PC-3 (cell line): ENCODE results near the gene NFKB2. TPM values are rescaled to one million over a fixed set of nuclear protein-coding genes. Genes with fewer than 3 reads are reported as not detected.

Experiments
- ATAC-seq: fragments of 200-7000 bp; cut with Tn5 transposase; 2 replicates; pipeline ENCODE4 v1.9.1; 2020; ENCODE audit warnings: mild to moderate bottlenecking, moderate library complexity
- BruUV-seq: library from RNA; stranded (reverse); fragments of 400-500 nt; replicated peaks from 2 replicates; lab custom pipeline; 2021; lab: Mats Ljungman, UMichigan
- CTCF ChIA-PET: fragments of 300-600 bp; sonication (Branson Sonifier 250); formaldehyde crosslinking; loops from one replicate; lab custom pipeline; 2022; ENCODE audit warnings: antibody characterized with exemption; lab: Charles Lee
- POLR2A ChIA-PET: fragments of 300-600 bp; sonication (Branson Sonifier 250); formaldehyde crosslinking; loops from one replicate; lab custom pipeline; 2022; ENCODE audit warnings: antibody characterized with exemption; ENCODE audit not compliant: unreplicated experiment; lab: Charles Lee
- DNase-seq: peaks from one replicate; pipeline ENCODE4 v3.0.0-alpha.2; 2015
- H2AFZ ChIP-seq: fragments of 300-600 bp; sonication (generic); 2 replicates; pipeline ENCODE4 v1.6.0; 2016; ENCODE audit warnings: antibody characterized with exemption, low read length
- H3F3A ChIP-seq: fragments of 300-600 bp; sonication (generic); one replicate; pipeline ENCODE4 v1.6.0; 2017; ENCODE audit warnings: antibody characterized with exemption, low read length, control low read depth, mild to moderate bottlenecking; ENCODE audit not compliant: unreplicated experiment
- H3K27ac ChIP-seq: fragments of 300-600 bp; sonication (generic); 2 replicates; pipeline ENCODE4 v1.5.1; 2016; ENCODE audit warnings: mild to moderate bottlenecking, low read length
- H3K27me3 ChIP-seq: fragments of 300-600 bp; sonication (generic); 2 replicates; pipeline ENCODE4 v1.6.1; 2016; ENCODE audit warnings: low read length, mixed read lengths
- H3K36me3 ChIP-seq: fragments of 300-600 bp; sonication (generic); 2 replicates; pipeline ENCODE4 v1.6.1; 2016; ENCODE audit warnings: low read depth, mixed run types, low read length, mixed read lengths
- H3K4me1 ChIP-seq: fragments of 300-600 bp; sonication (generic); 2 replicates; pipeline ENCODE4 v1.5.1; 2016; ENCODE audit warnings: low read length; ENCODE audit not compliant: insufficient read depth
- H3K4me2 ChIP-seq: fragments of 300-600 bp; sonication (generic); 2 replicates; pipeline ENCODE4 v1.6.0; 2016; ENCODE audit warnings: low read length
- H3K4me3 ChIP-seq: fragments of 300-600 bp; sonication (generic); 2 replicates; pipeline ENCODE4 v1.5.1; 2016; ENCODE audit warnings: mild to moderate bottlenecking, low read length, mixed read lengths
- H3K79me2 ChIP-seq: fragments of 300-600 bp; sonication (generic); 2 replicates; pipeline ENCODE4 v1.6.1; 2017; ENCODE audit warnings: low read length, mixed read lengths
- H3K9ac ChIP-seq: fragments of 300-600 bp; sonication (generic); 2 replicates; pipeline ENCODE4 v1.6.0; 2016; ENCODE audit warnings: mild to moderate bottlenecking, low read length
- H3K9me2 ChIP-seq: fragments of 300-600 bp; sonication (generic); replicated peaks from 2 replicates; pipeline ENCODE4 v1.6.1; 2016; ENCODE audit warnings: mixed run types, low read length, mixed read lengths
- H3K9me3 ChIP-seq: fragments of 300-600 bp; sonication (generic); 2 replicates; pipeline ENCODE4 v1.6.1; 2016; ENCODE audit warnings: low read length, mixed read lengths
- H4K20me1 ChIP-seq: fragments of 300-600 bp; sonication (generic); 2 replicates; pipeline ENCODE4 v1.6.1; 2016; ENCODE audit warnings: low read length, mixed read lengths
- CTCF ChIP-seq: fragments of 300-600 bp; sonication (generic); conservative IDR thresholded peaks from 2 replicates; pipeline ENCODE4 v1.5.1; 2017; ENCODE audit warnings: antibody characterized with exemption, low read depth, mild to moderate bottlenecking, low read length
- EZH2 ChIP-seq: fragments of 300-600 bp; sonication (generic); IDR thresholded peaks from one replicate; pipeline ENCODE4 v1.6.1; 2017; ENCODE audit warnings: antibody characterized with exemption, mild to moderate bottlenecking, low read length; ENCODE audit not compliant: unreplicated experiment
- EZH2phosphoT487 ChIP-seq: fragments of 300-600 bp; sonication (generic); IDR thresholded peaks from 2 replicates; pipeline ENCODE4 v1.6.1; 2018; ENCODE audit warnings: mild to moderate bottlenecking, antibody characterized with exemption, low read length, borderline replicate concordance
- intact Hi-C: fragments of 100-400 bp; cut with micrococcal nuclease; formaldehyde crosslinking; loops from 2 replicates; pipeline ENCODE4 v1.9.0; 2023
- total RNA-seq: library from RNA; depleted of rRNA; stranded (reverse); fragments of >200 nt; gene quantifications from 2 replicates; pipeline ENCODE4 v1.2.3, GENCODE V29; 2014

The NFKB2 gene
- total RNA-seq, 1 experiment from 2014 or later, result 45.0 TPM

- Histone ChIP-seq H3K9me2 (no peaks in the 10 kb centered on the region), H3F3A (no peaks in the 10 kb centered on the region), H3K79me2 (no peaks in the 10 kb centered on the region), H3K9ac (no peak overlapping the region), H3K9me3 (no peaks in the 10 kb centered on the region), H3K27ac (no peak overlapping the region), H3K27me3 (peaks cover 8% of the 10 kb centered on the region; the same call in 1 of the 2 replicates), H3K4me1 (no peaks in the 10 kb centered on the region), H3K36me3 (no peaks in the 10 kb centered on the region), H3K4me3 (no peak overlapping the region), H4K20me1 (no peaks in the 10 kb centered on the region), H3K4me2 (no peak overlapping the region), H2AFZ (no peak overlapping the region)
- ChIA-PET CTCF (no interaction called here), POLR2A (no interaction called here)
- BruUV-seq, result no TSS peak
- ATAC-seq, result no peak
- intact Hi-C loops, result no loop called here
- DNase-seq, result no peak
- TF ChIP-seq EZH2phosphoT487 (no peak), EZH2 (no peak), CTCF (no peak)
Measured at GRCh38 chr10:102408728-102409603, 13.5 kb downstream of the NFKB2 start.

- Histone ChIP-seq H3K9ac (no peak overlapping the region), H2AFZ (no peak overlapping the region), H3K9me2 (no peaks in the 10 kb centered on the region), H3K4me1 (no peaks in the 10 kb centered on the region), H3K4me2 (no peak overlapping the region), H3F3A (no peaks in the 10 kb centered on the region), H3K9me3 (no peaks in the 10 kb centered on the region), H3K4me3 (no peak overlapping the region), H4K20me1 (no peaks in the 10 kb centered on the region), H3K79me2 (no peaks in the 10 kb centered on the region), H3K27ac (no peak overlapping the region), H3K27me3 (peaks cover 8% of the 10 kb centered on the region; the same call in 1 of the 2 replicates), H3K36me3 (no peaks in the 10 kb centered on the region)
- intact Hi-C loops, result no loop called here
- ChIA-PET POLR2A (no interaction called here), CTCF (no interaction called here)
- DNase-seq, result no peak
- ATAC-seq, result no peak
- BruUV-seq, result no TSS peak
- TF ChIP-seq EZH2 (no peak), CTCF (no peak), EZH2phosphoT487 (no peak)
Measured at GRCh38 chr10:102409604-102410428, 14.3 kb downstream of the NFKB2 start.
